ENCODE measurements around the gene DCP1B.

DNA sequence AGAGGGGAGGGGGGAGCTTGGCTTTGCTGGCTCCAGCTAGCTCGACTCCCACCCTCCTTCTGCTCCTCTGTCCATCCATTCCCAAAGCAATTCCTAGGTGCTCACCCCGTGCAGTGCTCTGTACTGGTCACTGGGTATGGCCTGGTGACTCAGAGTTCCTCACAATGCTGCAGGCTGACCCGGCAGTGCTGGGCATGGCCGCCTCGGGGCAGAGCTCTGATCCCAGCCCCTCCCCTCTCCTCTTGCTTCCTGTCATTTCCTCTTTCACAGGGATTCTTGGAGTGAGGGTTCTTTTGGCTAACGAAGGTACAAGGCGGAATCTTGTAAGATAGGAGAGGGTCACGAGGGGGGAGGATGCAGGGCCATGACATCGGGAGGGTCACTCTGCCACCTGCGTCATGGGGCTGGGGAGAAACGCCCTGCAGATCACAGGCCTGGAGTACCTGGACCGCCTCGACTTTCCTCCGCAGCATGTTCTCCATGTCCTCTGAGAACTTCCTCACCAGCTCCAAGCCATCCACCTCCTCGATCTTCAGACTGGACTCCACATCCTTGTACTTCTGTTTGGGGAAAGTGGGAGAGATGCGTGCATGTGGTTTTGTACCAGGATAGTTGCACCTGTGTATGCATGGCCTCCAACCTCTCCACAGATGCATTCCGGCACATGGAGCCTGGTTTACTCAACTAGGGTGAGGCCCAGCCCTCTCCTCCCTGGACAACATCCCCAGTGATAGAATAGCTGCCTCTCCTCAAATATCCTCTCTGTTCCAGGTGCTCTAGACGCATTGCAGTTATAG, 91.5 kb downstream of the DCP1B start:
- TF ChIP-seq, protein P1, sequence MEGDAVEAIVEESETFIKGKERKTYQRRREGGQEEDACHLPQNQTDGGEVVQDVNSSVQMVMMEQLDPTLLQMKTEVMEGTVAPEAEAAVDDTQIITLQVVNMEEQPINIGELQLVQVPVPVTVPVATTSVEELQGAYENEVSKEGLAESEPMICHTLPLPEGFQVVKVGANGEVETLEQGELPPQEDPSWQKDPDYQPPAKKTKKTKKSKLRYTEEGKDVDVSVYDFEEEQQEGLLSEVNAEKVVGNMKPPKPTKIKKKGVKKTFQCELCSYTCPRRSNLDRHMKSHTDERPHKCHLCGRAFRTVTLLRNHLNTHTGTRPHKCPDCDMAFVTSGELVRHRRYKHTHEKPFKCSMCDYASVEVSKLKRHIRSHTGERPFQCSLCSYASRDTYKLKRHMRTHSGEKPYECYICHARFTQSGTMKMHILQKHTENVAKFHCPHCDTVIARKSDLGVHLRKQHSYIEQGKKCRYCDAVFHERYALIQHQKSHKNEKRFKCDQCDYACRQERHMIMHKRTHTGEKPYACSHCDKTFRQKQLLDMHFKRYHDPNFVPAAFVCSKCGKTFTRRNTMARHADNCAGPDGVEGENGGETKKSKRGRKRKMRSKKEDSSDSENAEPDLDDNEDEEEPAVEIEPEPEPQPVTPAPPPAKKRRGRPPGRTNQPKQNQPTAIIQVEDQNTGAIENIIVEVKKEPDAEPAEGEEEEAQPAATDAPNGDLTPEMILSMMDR (IDR thresholded peaks at IDR 0.05; ENCODE audit: insufficient read depth, low read length, poor library complexity, severe bottlenecking) = no peak
- TF ChIP-seq EZH2phosphoT487 (conservative IDR thresholded peaks at IDR 0.05; ENCODE audit: low read length) = no peak

Data from SU-DHL-6 (cell line).